ENCODE data around the gene CDC42BPB.
"Not testable (repeated sequence)": the region's sequence is repeated elsewhere in the genome, so short reads cannot be mapped to it uniquely, and the experiment has no call there.

The CDC42BPB gene

GRCh38 chr14:103072595-103073366, 15.4 kb upstream of the CDC42BPB start:
- no peak for DNase-seq

- DNase-seq = no peak
Measured at GRCh38 chr14:103071544-103072251, 14.3 kb upstream of the CDC42BPB start.

DNA sequence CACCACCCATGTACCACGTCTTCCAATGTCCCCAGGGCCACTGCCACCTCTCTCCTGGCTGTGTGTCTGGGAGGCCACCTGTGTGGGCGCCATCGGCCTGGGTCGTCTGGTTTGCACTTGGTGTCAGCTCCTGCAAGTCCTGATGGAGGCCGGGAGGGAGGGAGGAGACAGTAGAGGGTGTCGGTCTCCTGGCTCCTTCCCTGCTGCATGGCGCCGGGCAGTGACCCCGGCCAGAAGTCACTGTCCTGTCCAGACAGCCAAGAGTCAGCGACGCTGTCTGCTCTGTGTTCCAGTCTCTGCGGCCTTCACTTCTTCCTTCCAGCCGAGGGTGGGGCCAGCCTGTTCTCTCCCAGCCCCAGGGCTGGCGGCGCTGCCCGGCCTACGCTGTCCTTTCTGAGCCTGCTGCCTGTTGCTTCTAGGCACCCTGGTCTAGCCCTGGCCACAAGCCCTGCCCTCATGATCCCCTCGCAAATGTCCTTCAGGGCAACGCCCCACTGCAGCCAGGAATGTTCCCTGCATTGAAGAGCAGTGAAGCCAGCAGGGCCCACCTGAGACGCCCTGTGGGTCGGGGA, 13.7 kb upstream of the CDC42BPB start:
- no peak for DNase-seq

DNA sequence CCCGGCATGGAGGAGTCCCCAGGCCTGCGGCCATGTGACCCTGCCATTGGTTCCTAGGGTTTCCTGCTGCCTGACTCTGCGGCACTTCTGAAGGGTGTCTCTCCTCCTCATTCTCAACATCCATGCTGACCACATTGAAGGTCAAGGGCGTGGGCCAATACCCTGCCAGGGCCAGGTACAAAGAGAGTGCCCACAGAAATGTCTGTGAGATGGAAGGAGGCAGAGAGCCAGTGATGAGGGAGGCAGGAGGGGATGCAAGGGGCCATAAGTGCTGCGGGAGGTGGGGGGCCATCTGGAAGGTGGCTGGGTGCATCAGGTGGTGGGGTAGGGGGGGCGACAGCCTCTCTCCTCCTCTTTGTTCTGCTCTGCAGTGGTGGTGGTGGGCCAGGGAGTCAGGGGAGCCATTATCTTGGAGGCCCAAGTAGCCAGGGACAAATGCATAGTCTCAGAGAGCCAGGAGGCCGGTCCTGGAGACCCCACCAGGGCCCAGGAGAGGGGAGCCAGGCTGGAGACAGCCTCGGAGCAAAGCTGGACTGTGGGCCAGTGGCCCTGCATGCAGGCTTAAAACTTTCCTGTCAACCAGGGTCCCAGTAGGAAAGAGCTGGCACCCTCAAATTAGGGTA, 13.0 kb upstream of the CDC42BPB start:
- no peak for DNase-seq

GRCh38 chr14:103068351-103069073, 11.2 kb upstream of the CDC42BPB start:
- DNase-seq = no peak

GRCh38 chr14:103067231-103067954, 10.0 kb upstream of the CDC42BPB start:
- no peak for DNase-seq

GRCh38 chr14:103066399-103066798, 9.1 kb upstream of the CDC42BPB start:
- DNase-seq = no peak

DNA sequence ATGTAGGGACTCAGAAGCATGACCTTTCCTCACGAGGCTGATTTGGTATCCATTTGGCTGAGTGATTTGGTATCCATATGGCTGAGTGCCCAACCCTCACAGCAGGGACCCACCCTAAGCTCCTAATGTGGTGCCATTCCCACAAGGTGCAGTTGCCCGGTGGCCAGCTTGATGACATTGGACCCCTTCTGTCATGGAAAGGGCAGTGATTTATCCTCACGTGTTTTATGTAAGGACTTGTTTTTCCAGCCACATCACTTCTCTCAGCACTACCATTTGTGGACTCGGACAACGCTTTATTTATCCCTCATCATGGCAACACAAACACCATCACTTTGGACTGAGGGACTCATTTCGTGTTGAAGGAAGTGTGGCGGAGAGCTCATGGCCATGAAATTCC, 8.5 kb upstream of the CDC42BPB start:
- no peak for DNase-seq

GRCh38 chr14:103064978-103065377, 7.6 kb upstream of the CDC42BPB start:
- no peak for DNase-seq

DNA sequence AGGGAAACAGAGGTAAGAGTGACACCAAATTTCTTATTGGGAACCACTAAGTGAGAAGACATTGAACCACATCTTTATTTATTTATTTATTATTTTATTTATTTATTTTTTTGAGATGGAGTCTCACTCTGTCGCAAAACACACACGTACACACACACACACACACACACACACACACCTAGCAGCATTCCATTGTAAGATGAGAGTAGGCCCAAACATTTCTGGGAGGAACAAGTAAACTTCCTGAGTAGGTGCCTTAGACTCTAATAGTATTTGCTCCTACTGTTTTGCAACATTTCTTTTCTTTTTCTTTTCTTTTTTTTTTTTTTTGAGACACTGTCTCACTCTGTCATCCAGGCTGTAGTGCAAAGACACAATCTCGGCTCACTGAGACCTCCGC, 7.1 kb upstream of the CDC42BPB start:
- no peak for DNase-seq

DNA sequence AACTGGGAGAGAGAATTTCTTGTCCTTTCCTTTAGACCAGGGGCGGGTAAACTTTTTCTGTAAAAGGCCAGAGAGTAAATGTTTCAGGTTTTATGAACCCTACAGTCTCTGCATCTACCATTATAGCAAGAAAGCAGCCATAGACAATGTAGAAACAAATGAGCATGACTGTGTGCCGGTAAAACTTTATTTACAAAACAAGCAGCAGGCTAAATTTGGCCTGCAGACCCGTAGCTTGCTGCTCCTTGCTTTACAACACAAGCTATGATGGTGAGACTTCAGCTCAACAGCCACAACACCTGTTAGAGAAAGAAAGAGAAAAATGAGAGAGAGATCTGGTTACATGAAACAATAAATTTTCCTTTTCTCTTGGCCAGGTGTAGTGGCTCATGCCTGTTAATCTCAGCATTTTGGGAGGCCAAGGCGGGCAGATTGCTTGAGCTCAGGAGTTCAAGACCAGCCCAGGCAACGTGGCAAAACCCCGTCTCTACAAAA, 4.2 kb upstream of the CDC42BPB start:
- no peak for DNase-seq

GRCh38 chr14:103059556-103059955, 2.2 kb upstream of the CDC42BPB start:
- no peak for DNase-seq

- DNase-seq = peak in 1 of 14 donors; percentile 44
Measured at GRCh38 chr14:103058164-103059055, 1.1 kb upstream of the CDC42BPB start.

GRCh38 chr14:103057028-103057371, 349 bp downstream of the CDC42BPB start:
- DNase-seq = peak in 1 of 14 donors; percentile 22

GRCh38 chr14:103056322-103057027, 874 bp downstream of the CDC42BPB start:
- DNase-seq = peak in 3 of 14 donors; percentile 15 to 48 (median 37)

DNA sequence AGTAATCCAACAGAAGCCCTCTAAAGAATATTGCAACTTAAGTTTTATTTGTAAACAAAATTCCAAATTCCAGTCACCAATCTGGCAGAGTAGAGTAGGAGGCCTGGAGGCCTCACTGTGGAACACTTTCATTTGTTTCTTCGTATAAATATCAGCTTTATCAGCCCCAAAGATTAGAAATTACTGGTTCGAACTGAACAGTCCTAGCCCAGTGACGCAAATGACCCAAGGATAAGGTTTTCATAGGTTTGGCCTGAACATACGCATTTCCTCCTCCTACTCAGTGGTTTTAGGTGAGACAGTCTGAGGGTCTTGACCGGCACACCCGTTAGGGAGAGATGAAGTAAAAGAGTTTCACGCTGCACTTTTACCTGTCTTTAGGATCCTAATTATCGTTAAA, 1.7 kb downstream of the CDC42BPB start:
- no peak for DNase-seq

DNA sequence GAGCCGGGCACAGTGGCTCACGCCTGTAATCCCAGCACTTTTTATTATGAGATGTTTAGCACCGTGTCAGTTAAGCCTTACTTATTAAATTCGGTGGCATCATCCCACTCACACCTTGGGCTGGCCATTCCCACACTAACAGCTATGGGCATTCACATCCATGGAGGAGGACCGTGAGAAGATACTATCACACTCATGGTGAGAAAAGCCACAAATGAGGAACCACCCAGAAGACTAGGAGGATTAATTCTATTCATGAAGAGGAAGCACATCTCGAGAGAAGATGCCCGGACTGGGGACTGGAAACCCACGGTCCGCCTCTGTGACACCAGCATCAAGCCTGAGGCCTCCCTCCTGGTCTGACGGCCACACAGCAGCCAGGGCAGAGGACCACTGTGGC, 4.9 kb downstream of the CDC42BPB start:
- DNase-seq = no peak

DNA sequence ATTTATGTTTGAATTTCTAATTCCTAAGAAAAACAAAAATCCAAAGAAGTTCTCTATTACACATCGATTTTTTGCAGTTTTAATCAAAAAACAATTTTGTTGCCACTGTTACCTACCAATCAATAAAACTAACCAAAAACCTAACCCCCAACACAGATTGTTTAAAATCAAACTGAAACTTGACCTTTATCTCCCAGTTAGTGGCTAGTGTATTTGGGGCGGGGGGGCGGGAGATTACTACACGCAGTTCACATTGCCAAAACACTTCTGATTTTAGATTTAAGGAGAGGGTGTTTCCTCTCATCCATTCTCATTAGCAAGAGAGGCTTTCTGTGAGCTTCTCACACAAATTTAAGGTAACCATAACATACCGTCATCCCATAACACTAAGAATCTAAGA, 6.4 kb downstream of the CDC42BPB start:
- no peak for DNase-seq

DNA sequence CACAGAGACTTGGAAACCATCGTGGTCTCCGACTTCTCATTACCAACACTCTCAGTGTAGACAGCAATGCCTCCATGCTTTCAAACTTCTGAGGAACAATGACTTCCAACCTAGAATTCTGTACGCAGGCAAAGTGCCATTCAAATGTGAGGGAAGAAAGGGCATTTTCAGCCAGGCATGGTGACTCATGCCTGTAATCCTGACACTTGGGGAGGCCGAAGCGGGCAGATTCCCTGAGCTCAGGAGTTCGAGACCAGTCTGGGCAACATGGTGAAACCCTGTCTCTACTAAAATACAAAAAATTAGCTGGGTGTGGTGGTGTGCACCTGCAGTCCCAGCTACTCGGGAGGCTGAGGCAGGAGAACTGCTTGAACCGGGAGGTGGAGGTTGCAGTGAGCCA, 9.9 kb downstream of the CDC42BPB start:
- DNase-seq = not testable (repeated sequence)

DNA sequence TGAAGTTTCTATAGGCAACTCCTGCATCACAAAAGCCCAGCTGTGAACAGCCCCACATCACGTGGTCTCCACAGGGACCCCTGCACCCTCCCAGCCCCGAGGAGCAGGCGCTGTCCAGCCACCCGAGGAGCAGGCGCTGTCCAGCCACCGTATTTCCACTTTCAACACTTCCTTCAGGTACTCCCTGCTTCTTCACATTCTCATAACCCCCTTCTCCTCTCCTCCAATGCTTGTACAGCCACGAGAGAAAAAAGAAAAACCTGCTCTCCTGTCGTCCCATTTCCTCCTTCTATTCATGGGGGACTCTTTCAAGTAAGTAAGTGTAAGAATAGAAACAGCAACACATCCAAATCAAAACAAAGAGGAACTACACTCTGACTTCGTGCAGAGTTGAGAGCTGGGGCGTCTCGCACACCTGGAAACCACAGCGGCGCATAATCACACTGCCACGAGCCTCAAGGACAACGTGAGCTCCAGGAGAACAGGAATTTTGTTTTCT, 11.9 kb downstream of the CDC42BPB start:
- DNase-seq = no peak

Measured in C1 segment of cervical spinal cord (tissue), 14 donors.